B cell (primary cell): ENCODE data around the gene BLCAP.

Source experiments
- EZH2 ChIP-seq: IDR thresholded peaks from 2 replicates; pipeline ENCODE4 v1.6.1; 2012; ENCODE audit warnings: borderline replicate concordance, low read depth, mild to moderate bottlenecking, moderate library complexity, low read length; ENCODE audit not compliant: insufficient read depth, poor library complexity, severe bottlenecking
- TF ChIP-seq, protein P1 (sequence below): fragments of 200-600 bp; IDR thresholded peaks from one replicate; pipeline ENCODE4 v1.8.0; 2022; ENCODE audit warnings: antibody characterized with exemption, mild to moderate bottlenecking

DNA sequence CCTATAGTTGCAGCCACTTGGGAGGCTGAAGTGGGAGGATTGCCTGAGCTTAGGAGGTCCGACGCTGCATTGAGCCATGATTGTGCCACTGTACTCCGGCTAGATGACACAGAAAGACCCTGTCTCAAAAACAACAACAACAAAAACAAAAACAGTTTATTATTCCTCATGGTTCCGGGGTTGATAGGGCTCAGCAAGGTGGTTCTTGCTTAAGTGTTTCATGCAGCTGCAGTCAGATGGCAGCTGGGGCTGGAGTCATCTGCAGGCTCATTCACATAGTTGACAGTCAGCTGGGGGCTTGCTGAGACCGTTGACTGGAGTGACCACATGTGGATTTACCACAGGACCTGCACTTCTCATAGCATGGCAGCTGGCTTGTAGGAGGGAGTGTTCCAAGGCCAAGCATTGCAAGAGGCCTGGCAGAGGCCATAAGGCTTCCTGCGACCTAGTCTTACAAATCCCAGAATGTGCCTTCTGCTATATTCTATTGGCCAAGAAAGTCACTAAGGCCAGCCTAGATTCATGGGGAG, 35.5 kb downstream of the BLCAP start:
- TF ChIP-seq, protein P1, sequence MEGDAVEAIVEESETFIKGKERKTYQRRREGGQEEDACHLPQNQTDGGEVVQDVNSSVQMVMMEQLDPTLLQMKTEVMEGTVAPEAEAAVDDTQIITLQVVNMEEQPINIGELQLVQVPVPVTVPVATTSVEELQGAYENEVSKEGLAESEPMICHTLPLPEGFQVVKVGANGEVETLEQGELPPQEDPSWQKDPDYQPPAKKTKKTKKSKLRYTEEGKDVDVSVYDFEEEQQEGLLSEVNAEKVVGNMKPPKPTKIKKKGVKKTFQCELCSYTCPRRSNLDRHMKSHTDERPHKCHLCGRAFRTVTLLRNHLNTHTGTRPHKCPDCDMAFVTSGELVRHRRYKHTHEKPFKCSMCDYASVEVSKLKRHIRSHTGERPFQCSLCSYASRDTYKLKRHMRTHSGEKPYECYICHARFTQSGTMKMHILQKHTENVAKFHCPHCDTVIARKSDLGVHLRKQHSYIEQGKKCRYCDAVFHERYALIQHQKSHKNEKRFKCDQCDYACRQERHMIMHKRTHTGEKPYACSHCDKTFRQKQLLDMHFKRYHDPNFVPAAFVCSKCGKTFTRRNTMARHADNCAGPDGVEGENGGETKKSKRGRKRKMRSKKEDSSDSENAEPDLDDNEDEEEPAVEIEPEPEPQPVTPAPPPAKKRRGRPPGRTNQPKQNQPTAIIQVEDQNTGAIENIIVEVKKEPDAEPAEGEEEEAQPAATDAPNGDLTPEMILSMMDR, result no peak
- no peak for TF ChIP-seq EZH2
